Measurements from ENCODE around the gene PLCH2.
"Not testable (repeated sequence)": the region's sequence is repeated elsewhere in the genome, so short reads cannot be mapped to it uniquely, and the experiment has no call there.

PLCH2 gene, protein sequence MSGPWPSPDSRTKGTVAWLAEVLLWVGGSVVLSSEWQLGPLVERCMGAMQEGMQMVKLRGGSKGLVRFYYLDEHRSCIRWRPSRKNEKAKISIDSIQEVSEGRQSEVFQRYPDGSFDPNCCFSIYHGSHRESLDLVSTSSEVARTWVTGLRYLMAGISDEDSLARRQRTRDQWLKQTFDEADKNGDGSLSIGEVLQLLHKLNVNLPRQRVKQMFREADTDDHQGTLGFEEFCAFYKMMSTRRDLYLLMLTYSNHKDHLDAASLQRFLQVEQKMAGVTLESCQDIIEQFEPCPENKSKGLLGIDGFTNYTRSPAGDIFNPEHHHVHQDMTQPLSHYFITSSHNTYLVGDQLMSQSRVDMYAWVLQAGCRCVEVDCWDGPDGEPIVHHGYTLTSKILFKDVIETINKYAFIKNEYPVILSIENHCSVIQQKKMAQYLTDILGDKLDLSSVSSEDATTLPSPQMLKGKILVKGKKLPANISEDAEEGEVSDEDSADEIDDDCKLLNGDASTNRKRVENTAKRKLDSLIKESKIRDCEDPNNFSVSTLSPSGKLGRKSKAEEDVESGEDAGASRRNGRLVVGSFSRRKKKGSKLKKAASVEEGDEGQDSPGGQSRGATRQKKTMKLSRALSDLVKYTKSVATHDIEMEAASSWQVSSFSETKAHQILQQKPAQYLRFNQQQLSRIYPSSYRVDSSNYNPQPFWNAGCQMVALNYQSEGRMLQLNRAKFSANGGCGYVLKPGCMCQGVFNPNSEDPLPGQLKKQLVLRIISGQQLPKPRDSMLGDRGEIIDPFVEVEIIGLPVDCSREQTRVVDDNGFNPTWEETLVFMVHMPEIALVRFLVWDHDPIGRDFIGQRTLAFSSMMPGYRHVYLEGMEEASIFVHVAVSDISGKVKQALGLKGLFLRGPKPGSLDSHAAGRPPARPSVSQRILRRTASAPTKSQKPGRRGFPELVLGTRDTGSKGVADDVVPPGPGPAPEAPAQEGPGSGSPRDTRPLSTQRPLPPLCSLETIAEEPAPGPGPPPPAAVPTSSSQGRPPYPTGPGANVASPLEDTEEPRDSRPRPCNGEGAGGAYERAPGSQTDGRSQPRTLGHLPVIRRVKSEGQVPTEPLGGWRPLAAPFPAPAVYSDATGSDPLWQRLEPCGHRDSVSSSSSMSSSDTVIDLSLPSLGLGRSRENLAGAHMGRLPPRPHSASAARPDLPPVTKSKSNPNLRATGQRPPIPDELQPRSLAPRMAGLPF (N-terminal part only)

DNA sequence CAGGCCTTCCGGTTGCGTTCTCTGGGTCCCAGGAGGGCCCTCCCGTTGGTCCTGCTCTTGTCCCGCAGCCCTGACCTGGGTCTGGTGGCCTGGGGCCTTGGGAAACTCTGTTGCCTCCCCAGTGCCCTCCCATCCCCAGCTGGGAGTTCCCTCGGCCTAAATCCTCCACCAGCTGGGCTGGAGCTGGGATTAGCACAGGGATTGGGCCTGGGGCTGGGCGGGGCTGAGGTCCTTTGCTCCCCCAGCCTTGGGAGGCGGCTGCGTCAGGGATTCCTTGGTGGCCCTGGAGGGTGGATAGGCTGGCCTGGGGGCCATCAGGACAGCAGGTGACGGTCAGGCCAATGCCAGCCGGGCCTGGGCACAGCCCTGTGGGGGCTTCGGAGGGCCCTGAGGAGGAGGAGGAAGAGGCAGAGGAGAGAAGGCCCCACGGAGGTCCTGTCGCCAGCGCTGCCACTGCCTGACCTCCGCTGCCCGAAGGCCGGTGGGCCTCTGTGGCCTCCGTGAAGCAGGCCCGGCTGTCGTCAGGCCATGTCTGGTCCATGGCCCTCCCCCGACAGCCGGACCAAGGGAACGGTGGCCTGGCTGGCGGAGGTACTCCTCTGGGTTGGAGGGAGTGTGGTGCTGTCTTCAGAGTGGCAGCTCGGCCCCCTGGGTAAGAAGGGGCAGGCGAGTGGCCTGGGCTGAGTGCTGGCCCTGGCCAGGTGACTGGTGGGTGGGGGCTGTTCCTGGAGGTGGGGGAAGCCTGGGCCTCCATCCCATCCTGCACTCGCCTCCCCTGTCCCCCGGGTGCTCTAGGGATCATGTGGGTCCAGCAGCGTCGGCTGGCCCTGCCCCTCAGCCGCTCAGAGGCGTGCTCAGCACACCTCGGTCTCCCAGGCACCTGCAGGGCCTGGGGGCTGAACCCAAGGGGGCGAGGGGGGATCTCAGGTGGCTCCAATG lies at the start of gene PLCH2:
TSS of gene PLCH2 (plus strand) at position 229 of the 939 bp plus-strand sequence. CDS start at position 529, 300 bp downstream.
- DNase-seq: no peak

DNA sequence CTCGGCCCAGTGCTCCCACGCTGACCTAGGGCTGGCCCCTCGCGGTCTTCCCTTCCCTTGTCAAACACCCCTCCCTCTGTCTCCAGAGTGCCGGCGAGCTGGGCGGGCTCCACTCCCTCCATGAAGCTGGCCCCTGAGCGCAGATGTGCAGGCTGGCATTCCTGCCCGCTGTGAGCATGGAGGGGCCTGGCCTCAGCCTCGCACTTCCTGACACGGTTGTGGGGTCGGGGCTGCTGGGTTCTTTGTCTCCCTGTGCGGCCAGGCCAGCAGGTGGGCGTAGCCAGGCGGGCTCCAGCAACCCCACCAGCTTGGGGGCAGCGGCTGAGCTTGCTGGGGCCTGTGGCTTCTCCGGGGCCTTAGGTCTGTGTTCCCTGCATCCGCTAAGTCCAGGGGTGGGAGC lies 49.5 kb upstream of the PLCH2 start:
- no peak for DNase-seq

DNA sequence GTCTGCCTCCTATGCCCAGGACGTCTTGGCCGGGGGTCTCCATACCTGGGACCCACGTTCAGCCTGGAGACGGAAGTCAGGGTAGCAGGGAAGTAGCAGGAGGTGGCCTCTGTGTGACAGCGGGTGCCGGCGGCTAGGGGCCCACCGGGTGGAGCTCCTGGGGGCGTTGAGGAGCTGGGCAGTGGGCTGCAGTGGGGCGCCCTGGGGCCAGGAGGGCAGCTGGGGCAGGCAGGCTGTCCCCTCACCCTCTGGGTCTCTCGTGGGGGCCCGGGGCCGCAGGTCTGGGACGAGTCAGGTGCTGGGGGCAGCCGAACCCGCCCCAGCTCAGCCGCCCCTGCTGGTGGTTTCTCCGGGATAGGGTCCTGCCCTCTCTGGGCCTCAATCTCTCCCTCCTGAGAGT lies 49.0 kb upstream of the PLCH2 start:
- no peak for DNase-seq

DNA sequence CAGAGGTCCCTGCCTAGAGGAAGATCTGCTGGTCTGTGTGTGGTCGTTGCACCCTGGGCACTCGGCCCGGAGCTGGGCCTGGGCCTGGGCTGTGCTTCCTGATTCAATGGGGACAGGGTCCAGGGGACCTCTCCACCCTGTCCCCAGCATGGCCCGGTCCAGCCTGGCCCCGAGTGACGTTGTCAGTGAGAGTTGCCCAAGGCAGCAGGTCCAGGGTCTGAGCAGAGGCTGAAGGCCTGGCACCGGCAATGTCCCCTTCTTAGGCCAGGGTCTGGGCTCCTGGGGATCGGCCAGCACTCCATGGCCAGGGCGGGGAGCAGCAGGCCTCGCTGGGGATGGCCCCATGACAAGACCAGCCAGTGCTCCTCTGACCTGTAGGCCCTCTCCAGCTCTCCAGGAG lies 48.1 kb upstream of the PLCH2 start:
- no peak for DNase-seq

DNA sequence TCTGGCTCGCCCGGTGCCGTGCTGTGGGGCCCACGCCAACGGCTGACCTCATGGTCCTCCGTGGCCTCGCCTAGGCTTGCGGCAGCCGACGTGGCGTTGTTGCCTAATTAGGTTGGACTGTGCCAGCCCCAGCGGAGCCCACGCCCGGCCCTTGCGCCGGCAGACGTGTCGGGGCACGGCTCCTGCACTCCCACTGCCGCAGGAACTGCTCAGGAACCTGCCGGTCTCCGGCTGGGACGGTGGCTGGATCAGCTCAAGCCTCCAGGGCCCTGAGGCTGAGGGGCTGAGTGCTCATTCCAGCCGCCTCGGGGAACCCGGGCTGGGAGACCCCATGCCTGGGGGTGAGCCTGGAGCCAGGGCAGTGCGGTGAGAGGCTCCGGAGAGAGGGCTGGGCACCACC lies 47.6 kb upstream of the PLCH2 start:
- DNase-seq: no peak

DNA sequence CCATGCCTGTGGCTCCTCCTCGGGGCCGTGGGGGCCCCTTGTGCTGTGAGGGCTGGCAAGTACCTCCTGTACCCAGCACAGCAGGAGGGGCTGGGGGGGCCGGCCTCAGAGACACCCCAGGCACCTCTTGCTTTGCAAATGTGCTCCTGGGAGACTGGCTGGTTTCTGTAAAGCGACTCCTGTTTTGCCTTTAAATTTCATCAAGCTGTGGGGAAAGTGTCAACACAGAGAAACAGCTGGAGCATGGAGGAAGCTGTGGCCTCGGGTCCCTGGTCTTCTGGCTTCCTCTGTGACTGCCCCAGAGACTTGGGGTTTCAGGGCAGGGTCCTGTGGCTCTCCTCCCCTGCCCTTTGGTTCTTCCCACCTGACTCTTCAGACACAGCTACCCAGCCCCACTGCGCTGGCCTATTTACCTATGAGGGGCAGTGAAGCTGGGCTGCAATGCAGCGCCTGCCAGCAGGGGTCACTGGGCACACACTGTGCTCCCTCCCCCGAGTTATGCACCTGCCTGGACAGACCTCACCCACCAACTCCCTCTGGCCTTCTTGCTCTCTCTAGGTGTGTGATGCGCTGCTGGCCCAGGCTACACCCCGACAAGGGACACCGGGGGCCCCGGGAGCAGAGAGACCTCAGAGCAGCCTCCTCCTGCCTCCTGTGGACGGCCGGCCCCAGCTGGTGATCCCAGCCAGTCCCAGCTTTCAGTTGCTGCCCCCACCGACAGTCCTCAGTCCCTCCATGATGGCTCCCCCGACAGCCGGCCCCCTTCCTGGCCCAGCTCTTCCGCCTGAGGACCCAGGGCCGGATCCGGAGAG lies 46.1 kb upstream of the PLCH2 start:
- no peak for DNase-seq

DNA sequence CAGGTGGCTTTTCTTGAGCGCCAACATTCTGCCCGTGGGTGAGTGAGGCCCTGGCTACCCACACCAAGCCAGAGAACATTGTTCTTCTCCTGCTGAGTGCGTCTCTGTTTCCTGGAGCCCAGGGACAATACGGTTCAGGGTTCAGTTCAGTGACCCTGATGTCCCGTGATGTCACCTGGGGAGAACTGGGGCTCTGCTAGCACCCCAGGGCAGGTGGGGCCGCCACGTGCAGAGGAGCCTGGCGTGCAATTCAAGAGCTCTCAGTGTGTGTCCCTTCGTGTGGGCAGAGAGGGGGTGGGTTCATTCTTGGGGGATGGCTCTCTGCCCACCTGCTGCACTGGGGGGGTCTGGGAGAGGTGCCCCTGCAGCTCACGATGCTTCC lies 45.5 kb upstream of the PLCH2 start:
- DNase-seq: no peak

DNA sequence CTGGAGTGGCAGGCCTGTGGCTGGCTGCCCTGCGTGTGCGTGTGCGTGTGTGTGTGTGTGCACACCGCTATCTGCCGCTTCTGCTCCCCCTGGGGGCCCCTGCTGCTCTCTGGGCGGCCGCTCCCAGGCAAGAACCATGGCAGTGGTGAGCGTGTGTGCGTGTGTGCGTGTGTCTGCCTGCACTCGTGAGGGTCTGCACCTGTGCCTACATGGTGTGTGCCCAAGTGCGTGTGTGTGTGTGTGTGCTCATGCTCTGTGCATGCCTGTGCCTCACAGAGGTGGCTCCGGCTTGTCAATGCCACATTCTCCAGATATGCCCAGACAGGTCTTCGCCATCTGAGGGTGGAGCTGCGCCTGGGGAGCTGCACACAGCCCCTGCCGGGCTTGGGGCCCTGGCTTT lies 45.0 kb upstream of the PLCH2 start:
- no peak for DNase-seq

DNA sequence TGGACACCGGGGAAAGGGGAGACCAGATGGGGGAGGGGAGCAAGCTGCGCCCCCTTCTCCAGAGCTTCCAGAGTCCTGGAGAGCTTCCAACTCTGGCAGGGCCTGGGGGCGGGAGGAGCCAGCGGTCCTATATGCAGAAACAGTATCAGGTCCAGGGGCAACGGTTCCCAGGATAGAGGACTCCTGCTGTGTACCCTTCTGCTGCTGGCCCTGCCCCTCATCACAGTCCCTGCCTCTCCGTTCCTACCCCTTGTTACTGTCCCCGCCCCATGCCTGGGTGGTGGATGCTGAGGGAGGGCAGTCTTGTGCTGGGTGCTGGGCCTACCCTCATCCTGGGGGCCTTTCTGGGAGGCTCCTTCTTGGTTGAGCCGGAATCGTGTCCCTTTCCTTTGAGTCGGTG lies 44.6 kb upstream of the PLCH2 start:
- DNase-seq: no peak

DNA sequence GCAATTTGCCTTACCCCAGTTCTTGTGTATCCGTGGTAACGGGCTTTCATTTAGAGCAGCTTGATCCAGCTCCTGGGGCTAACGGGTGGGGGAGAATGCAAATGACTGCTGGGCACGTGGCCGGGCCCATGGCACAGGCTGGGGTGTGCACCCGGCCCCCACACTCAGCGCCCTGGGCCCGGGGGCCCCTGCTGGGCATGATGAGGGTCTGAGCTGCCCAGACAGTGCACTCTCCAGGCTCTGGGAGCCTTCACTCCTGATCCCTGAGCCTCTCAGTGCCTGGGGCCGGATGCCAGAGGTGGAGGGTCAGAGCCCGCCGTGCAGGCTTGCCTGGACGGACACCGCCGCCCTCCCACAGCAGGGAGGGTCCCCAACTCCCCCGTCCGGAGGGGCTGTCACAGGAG lies 43.6 kb upstream of the PLCH2 start:
- DNase-seq: no peak

DNA sequence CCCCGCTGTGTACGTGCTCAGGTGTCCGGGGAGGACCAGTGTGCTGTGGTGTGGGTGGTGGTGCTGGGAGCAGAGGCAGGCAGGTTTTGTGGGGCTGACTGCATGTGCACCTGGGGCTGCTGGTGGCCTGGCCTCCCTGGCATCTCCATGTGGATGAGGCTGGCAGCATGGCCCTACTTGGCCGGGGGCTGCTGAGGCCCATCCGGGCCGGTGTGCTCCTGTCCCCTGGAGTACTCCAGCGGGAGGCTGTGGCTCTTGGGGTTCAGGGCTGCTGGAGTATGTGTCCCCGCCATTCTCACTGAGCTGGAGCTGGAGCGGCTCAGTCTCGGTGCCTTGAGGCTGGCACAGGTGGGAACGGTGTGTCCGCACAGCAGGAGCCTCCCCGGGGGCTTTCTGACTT lies 42.9 kb upstream of the PLCH2 start:
- no peak for DNase-seq

DNA sequence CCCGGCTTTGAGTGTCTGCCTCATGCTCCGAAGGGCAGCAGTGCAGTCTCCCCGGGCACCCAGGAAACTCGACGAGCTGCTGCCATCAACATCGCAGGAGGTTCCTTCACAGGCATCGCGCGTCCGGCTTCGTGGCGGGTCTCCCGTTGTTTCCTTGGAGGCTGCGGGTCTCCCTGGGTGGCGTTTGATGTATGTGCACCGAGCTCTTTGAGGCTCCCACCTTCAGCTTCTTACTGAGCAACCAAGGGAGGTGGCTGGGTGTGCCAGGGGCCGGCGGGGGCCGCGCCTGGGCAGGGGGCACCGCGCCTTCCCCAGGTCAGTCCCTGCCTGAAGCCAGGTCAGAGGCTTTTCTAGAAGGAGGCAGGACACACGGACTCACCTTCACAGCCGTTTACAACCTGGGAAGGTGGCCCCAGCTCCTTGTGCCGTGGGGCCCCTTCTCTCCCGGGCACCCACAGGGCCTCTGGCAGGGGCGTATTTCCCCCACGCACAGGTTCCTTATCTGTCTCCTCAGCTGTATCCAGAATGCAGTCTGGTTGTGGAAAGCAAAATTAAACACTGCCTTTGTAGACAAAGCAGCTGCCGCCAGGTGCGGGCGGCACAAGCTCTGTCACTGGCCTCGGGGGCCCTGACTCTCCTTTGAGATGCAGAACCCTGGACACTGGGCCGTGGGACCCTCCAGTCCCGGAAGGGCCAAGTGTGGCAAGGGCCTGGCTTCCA lies 42.0 kb upstream of the PLCH2 start:
- DNase-seq: no peak

DNA sequence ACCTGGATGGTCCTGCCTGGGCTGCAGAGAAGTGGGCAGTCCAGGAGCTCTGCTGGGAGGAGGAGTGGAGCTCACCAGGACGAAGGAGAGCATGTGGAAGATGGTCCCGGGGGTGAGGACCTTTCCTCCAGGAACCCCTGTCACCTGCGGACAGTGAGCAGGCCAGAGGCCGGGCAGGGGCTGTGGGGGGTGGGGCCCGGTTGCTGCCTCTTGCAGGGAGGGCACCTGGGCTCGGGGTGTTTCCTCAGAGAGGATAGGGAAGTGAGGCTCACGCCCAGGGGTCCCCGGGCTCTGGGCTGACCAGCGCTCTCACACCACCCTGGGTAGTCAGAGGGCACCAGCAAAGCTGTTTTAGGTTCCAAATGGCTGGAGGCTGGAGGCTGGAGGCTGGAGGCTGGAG lies 41.0 kb upstream of the PLCH2 start:
- DNase-seq: no peak

DNA sequence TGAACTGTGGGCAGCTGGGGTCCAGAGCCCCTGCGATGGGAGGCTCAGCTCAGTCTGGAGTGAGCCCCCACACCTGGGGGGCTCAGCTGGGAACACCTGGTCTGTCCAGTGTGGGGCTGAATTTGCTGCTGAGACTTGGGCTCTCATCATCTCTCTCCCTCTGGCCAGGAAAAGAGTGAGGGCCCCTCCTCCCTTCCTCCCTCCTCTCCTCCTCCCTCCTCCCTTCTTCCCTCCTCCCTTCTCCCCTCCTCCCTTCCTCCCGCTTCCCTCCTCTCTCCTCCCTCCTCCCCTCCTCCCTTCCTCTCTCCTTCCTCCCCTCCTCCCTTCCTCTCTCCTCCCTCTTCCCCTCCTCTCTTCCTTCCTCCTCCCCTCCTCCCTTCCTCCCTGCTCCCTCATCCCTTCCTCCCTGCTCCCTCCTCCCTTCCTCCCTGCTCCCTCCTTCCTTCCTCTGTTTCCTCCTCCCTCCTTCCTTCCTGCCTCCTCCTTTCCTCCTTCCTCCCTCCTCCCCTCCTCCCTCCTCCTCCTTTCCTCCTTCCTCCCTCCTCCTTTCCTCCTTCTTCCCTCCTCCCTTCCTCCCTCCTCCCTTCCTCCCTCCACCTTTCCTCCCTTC lies 40.2 kb upstream of the PLCH2 start:
- DNase-seq: no peak

DNA sequence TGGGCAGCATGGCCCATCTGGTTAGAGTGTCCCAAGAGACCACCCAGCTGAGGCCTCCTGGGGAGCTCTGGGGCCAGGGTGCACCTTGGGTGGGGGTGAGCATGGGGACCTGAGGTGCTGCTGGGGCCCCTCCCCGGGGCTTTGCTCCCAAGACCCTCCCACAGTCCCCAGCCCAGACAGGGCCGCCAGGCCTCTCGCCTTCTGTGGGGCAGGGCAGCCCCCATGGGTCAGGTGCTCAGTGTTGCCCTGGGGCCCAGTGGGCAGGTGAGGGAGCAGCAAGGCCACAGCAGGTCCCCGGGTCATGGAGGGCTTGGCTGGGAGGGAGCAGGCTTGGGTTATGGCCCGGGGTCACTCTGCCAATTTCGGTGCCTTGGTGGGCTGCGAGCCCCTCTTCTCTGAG lies 39.2 kb upstream of the PLCH2 start:
- DNase-seq: no peak

DNA sequence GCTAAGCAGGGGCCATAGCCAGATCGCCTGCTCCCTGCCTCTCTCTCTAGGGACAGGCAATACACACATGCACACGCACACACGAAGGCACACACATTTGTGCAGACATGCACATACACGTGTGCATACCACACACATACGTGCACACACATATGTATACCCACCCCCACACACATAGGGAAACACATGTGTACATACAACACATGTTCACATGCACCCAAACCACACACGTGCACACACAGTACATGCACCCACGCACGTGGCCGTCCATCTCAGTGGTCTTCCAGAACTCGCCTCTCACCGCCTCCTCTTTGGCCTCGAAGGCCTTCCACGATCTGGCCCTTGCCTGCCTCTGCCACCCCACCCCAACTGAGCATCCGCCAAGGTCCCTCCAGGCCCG lies 38.5 kb upstream of the PLCH2 start:
- DNase-seq: no peak

DNA sequence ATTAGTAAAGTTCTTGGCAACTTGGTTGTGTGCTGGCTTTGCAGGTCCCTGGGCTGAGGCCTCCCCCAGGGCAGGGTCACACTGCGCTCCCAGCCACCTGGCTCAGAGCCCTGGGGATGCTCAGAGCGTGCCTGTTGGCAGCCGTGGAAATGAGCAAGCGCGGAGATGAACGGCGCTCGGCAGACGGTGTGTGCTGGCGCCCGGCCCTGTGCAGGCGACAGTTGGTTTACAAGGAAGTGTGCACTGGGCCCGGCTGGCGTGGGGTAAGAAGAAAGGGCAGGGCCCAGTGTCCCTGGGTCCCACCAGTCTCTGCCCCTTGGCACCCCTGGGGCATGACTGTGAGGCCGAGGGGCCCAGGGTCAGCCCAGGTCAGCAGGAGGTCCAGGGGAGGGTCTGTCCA lies 38.1 kb upstream of the PLCH2 start:
- DNase-seq: no peak

DNA sequence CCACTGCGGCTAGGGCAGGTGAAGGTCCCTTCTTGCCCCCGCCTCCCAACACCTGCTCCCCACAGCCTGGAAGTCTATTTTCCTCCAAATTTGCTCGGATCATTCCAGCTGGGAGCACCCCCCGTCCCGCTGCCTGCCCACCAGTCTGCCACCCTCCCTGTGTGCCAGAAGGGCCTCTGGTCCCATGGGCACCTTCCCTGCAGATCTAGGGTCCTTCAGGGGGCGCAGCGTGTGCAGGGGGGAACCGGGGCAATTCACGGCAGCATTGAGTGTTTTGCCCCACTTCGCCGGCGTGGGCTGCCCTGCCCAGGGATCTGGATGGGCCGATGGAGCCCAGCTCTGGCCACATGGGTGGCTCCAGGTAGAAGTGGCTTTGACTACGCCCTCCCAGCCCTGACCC lies 37.4 kb upstream of the PLCH2 start:
- DNase-seq: no peak

DNA sequence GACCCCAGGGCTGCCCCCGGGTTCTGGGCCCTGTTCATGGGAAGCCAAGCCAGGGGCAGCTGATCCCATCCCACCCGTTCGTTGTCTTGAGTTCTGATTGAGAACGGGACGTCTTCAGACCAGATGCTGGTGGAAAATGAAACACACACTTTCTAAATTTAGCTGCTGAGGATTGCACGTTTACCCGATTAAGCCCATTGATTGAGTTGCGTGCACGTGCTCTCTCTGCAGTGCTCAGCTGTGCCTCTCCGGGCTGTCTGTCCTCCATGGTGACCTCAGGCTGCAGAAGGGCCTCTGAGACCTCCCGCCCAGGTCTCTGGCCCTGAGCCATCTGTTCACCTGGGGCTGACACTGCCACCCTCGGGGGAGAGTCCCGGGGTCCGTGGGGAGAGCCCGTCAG lies 36.7 kb upstream of the PLCH2 start:
- no peak for DNase-seq

DNA sequence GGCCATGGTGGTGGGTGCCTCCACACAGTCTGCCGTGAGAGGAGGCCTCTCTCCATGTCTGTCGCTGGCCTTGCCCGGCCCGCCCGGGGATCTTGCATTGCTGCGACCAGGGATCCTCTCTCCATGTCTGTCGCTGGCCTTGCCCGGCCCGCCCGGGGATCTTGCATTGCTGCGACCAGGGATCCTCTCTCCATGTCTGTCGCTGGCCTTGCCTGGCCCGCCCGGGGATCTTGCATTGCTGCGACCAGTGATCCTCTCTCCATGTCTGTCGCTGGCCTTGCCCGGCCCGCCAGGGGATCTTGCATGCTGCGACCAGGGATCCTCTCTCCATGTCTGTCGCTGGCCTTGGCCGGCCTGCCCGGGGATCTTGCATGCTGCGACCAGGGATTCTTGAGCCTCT lies 35.7 kb upstream of the PLCH2 start:
- DNase-seq: not testable (repeated sequence)

Data from femur (tissue), 1 donor.